ENCODE results near the gene NUDT22.
"Not testable (repeated sequence)": the region's sequence is repeated elsewhere in the genome, so short reads cannot be mapped to it uniquely, and the experiment has no call there.

NUDT22 gene

GRCh38 chr11:64245401-64245796 is 19.3 kb downstream of the NUDT22 start:
- DNase-seq = no peak

- no peak for DNase-seq
Measured at GRCh38 chr11:64245797-64246620, 19.9 kb downstream of the NUDT22 start.

- DNase-seq = not testable (repeated sequence)
Measured at GRCh38 chr11:64246621-64246870, 20.5 kb downstream of the NUDT22 start.

- peak; percentile 86 for DNase-seq
Measured at GRCh38 chr11:64246871-64247728, 21.0 kb downstream of the NUDT22 start, which contains the start of gene PPP1R14B. Gene PPP1R14B, minus strand, starts transcription at chr11:64246943. Its CDS starts 270 bp downstream, at chr11:64246673.

GRCh38 chr11:64247729-64248531 is 21.9 kb downstream of the NUDT22 start:
- DNase-seq = peak; percentile 72

- no peak for DNase-seq
Measured at GRCh38 chr11:64248578-64248977, 22.5 kb downstream of the NUDT22 start.

- DNase-seq = no peak
Measured at GRCh38 chr11:64249038-64249437, 23.0 kb downstream of the NUDT22 start.

GRCh38 chr11:64249563-64250414 is 23.7 kb downstream of the NUDT22 start:
- DNase-seq = no peak

- DNase-seq = no peak
Measured at GRCh38 chr11:64250415-64251015, 24.4 kb downstream of the NUDT22 start.

GRCh38 chr11:64251016-64251752 is 25.1 kb downstream of the NUDT22 start, which contains the start of gene PLCB3:
Gene PLCB3, plus strand, starts transcription at chr11:64251530. Its CDS starts 120 bp downstream, at chr11:64251650.
- no peak for DNase-seq

- DNase-seq = no peak
Measured at GRCh38 chr11:64251753-64252002, 25.6 kb downstream of the NUDT22 start.

- no peak for DNase-seq
Measured at GRCh38 chr11:64252003-64252872, 26.2 kb downstream of the NUDT22 start.

- no peak for DNase-seq
Measured at GRCh38 chr11:64253043-64253442, 27.0 kb downstream of the NUDT22 start.

GRCh38 chr11:64253481-64253880 is 27.4 kb downstream of the NUDT22 start:
- DNase-seq = no peak

- no peak for DNase-seq
Measured at GRCh38 chr11:64254326-64254725, 28.3 kb downstream of the NUDT22 start.

GRCh38 chr11:64255135-64256128 is 29.4 kb downstream of the NUDT22 start:
- no peak for DNase-seq

GRCh38 chr11:64256300-64256699 is 30.2 kb downstream of the NUDT22 start:
- no peak for DNase-seq

GRCh38 chr11:64258356-64258755 is 32.3 kb downstream of the NUDT22 start:
- no peak for DNase-seq

GRCh38 chr11:64258946-64259532 is 33.0 kb downstream of the NUDT22 start:
- no peak for DNase-seq

Measured in NCI-H510A treated with DMSO at 0.1 percent for 48 hours (cell line).